Transverse colon (tissue), 4 donors: ENCODE measurements around the gene CD8A.

ENCODE experiments used
- EP300 ChIP-seq: sonication (generic); formaldehyde crosslinking; IDR thresholded peaks from one replicate; pipeline ENCODE4 v1.6.1; 2017; ENCODE audit warnings: antibody characterized with exemption, low read depth
- POLR2A ChIP-seq: fragments of 450-650 bp; IDR thresholded peaks from one replicate; pipeline ENCODE4 v1.6.1; 2016; ENCODE audit warnings: antibody characterized with exemption, mild to moderate bottlenecking, moderate library complexity
- POLR2AphosphoS5 ChIP-seq, 3 donors: sonication (generic); formaldehyde crosslinking; IDR thresholded peaks; one replicate each; pipeline ENCODE4 v1.6.1; 2016; ENCODE audit warnings: antibody characterized with exemption in 3 of 3
- TF ChIP-seq, protein P1 (sequence below), 5 experiments: fragments of 200-600 bp in 3 of 5; fragments of 450-650 bp in 2 of 5; sonication (generic) in 3 of 5; IDR thresholded peaks; 1 replicate in 2 of 5; 2 replicates in 3 of 5; pipeline ENCODE4 v1.5.1; 2016 to 2017; ENCODE audit warnings: antibody characterized with exemption in 5 of 5, inconsistent platforms in 3 of 5, mild to moderate bottlenecking in 2 of 5, moderate library complexity in 1 of 5

DNA sequence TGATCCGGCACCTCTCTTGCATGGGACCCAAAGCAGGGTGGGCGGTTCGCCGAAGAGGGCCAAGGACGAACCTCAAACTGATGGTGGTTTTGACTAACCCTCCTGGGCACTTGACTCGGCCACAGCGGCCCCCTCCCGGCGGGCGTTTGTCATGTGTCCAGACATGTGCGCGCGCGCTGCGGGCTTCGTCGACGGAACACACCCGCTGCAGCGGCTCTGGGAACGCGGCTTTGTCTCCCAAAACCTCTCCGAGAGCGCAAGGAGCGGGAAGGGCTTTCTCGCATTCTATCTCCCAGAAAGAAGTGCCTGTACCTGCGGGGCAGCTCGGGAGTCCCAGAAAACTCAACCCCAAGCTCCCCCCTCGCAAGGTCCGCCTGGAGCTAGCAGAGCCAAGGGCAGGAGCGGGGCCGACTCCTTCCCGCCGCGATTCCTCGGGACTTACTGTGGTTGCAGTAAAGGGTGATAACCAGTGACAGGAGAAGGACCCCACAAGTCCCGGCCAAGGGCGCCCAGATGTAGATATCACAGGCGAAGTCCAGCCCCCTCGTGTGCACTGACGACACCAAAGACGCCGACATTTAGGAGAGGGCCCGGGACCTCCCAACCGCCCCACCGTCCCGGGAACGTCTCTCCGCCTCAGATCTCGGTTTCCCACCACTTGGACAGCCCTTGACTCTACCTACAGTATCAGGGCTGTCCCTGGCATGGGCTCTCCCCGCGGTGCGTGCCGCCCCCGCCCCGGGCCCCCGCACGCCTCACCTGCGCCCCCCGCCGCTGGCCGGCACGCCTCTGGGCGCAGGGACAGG is 1.6 kb downstream of the CD8A start:
- no peak for TF ChIP-seq EP300
- TF ChIP-seq, protein P1, sequence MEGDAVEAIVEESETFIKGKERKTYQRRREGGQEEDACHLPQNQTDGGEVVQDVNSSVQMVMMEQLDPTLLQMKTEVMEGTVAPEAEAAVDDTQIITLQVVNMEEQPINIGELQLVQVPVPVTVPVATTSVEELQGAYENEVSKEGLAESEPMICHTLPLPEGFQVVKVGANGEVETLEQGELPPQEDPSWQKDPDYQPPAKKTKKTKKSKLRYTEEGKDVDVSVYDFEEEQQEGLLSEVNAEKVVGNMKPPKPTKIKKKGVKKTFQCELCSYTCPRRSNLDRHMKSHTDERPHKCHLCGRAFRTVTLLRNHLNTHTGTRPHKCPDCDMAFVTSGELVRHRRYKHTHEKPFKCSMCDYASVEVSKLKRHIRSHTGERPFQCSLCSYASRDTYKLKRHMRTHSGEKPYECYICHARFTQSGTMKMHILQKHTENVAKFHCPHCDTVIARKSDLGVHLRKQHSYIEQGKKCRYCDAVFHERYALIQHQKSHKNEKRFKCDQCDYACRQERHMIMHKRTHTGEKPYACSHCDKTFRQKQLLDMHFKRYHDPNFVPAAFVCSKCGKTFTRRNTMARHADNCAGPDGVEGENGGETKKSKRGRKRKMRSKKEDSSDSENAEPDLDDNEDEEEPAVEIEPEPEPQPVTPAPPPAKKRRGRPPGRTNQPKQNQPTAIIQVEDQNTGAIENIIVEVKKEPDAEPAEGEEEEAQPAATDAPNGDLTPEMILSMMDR (IDR thresholded peaks at IDR 0.05): no peak
- TF ChIP-seq POLR2A: no peak
- TF ChIP-seq POLR2AphosphoS5 (IDR thresholded peaks at IDR 0.05): no peak
